NB4 (cell line): Measurements from ENCODE around the gene CLEC16A.

Experiments
- DNase-seq: peaks from one replicate; pipeline ENCODE4 v3.0.0; 2010; ENCODE audit warnings: low read depth
- H3K4me3 ChIP-seq: one replicate; pipeline ENCODE4 v1.5.1; 2011; ENCODE audit warnings: mild to moderate bottlenecking, low read depth, low read length, moderate library complexity
- CTCF ChIP-seq: IDR thresholded peaks from one replicate; pipeline ENCODE4 v1.5.1; 2012; ENCODE audit warnings: low read depth, low read length
- MAX ChIP-seq: IDR thresholded peaks from 2 replicates; pipeline ENCODE4 v1.6.1; 2011; ENCODE audit warnings: low read depth, low read length
- MYC ChIP-seq: IDR thresholded peaks from 2 replicates; pipeline ENCODE4 v1.6.1; 2011; ENCODE audit warnings: low read depth, low read length
- POLR2A ChIP-seq: IDR thresholded peaks from 2 replicates; pipeline ENCODE4 v1.6.1; 2011; ENCODE audit warnings: mild to moderate bottlenecking; ENCODE audit not compliant: insufficient read length; ENCODE audit errors: extremely low read depth

Gene CLEC16A

GRCh38 chr16:11011326-11011725, 67.0 kb downstream of the CLEC16A start:
- no peak for DNase-seq
- H3K4me3 ChIP-seq = no peak overlapping the region
- TF ChIP-seq MYC = no peak
- TF ChIP-seq MAX = no peak
- no peak for TF ChIP-seq POLR2A
- TF ChIP-seq CTCF = no peak

GRCh38 chr16:11012841-11013240, 68.5 kb downstream of the CLEC16A start:
- DNase-seq = no peak
- H3K4me3 ChIP-seq = no peak overlapping the region
- TF ChIP-seq MYC (no peak), POLR2A (no peak), MAX (no peak), CTCF (no peak)

GRCh38 chr16:11014136-11014535, 69.8 kb downstream of the CLEC16A start:
- H3K4me3 ChIP-seq = no peak overlapping the region
- DNase-seq = no peak
- TF ChIP-seq POLR2A (no peak), MYC (no peak), MAX (no peak), CTCF (no peak)

GRCh38 chr16:11015076-11015475, 70.7 kb downstream of the CLEC16A start:
- TF ChIP-seq MAX (no peak), MYC (no peak), POLR2A (no peak), CTCF (no peak)
- no peak for DNase-seq
- H3K4me3 ChIP-seq = no peak overlapping the region

- DNase-seq = no peak
- H3K4me3 ChIP-seq = no peak overlapping the region
- TF ChIP-seq POLR2A (no peak), MAX (no peak), CTCF (no peak), MYC (no peak)
Observed at GRCh38 chr16:11015607-11016006, 71.2 kb downstream of the CLEC16A start.

- no peak for DNase-seq
- TF ChIP-seq MYC (no peak), CTCF (no peak), POLR2A (no peak), MAX (no peak)
- no peak overlapping the region for H3K4me3 ChIP-seq
Observed at GRCh38 chr16:11016524-11016988, 72.2 kb downstream of the CLEC16A start.
